PC-9 (cell line): ENCODE results near the gene OR8B12. TPM values are rescaled to one million over a fixed set of nuclear protein-coding genes. Genes with fewer than 3 reads are reported as not detected.

Source experiments
- BruUV-seq: library from RNA; stranded (reverse); fragments of 400-500 nt; replicated peaks from 2 replicates; lab custom pipeline; 2021; lab: Mats Ljungman, UMichigan
- CTCF ChIA-PET: fragments of 300-600 bp; sonication (Branson Sonifier 250); formaldehyde crosslinking; loops from one replicate; lab custom pipeline; 2022; ENCODE audit warnings: antibody characterized with exemption; lab: Charles Lee
- POLR2A ChIA-PET: fragments of 300-600 bp; sonication (Branson Sonifier 250); formaldehyde crosslinking; loops from one replicate; lab custom pipeline; 2022; ENCODE audit warnings: antibody characterized with exemption; ENCODE audit not compliant: unreplicated experiment; lab: Charles Lee
- DNase-seq, 2 experiments: peaks; one replicate each; pipeline versions ENCODE4 v3.0.0 to v3.0.0-alpha.2; 2015 to 2022; ENCODE audit warnings: mixed read lengths in 1 of 2
- H2AFZ ChIP-seq: fragments of 200-600 bp; sonication (generic); 2 replicates; pipeline ENCODE4 v1.8.1; 2017; ENCODE audit warnings: antibody characterized with exemption
- H3F3A ChIP-seq: fragments of 200-600 bp; sonication (generic); 2 replicates; pipeline ENCODE4 v1.8.1; 2017; ENCODE audit warnings: antibody characterized with exemption, mild to moderate bottlenecking, low read depth; ENCODE audit not compliant: insufficient read depth
- H3K27ac ChIP-seq: fragments of 200-600 bp; sonication (generic); 2 replicates; pipeline ENCODE4 v1.6.1; 2016; ENCODE audit warnings: mixed run types
- H3K27me3 ChIP-seq: fragments of 200-600 bp; sonication (generic); 2 replicates; pipeline ENCODE4 v1.6.1; 2016; ENCODE audit warnings: low read depth, mixed run types; ENCODE audit not compliant: insufficient read depth
- H3K36me3 ChIP-seq: fragments of 200-600 bp; sonication (generic); 2 replicates; pipeline ENCODE4 v1.6.1; 2016; ENCODE audit warnings: low read depth, mixed run types
- H3K4me1 ChIP-seq: fragments of 200-600 bp; sonication (generic); replicated peaks from 2 replicates; pipeline ENCODE4 v1.6.1; 2016; ENCODE audit warnings: mixed run types; ENCODE audit not compliant: insufficient read depth
- H3K4me2 ChIP-seq: fragments of 200-600 bp; sonication (generic); 2 replicates; pipeline ENCODE4 v1.6.1; 2017; ENCODE audit warnings: mixed run types
- H3K4me3 ChIP-seq: fragments of 200-600 bp; sonication (generic); 2 replicates; pipeline ENCODE4 v1.6.1; 2016; ENCODE audit warnings: mixed run types
- H3K79me2 ChIP-seq: fragments of 200-600 bp; sonication (generic); 2 replicates; pipeline ENCODE4 v1.6.1; 2017; ENCODE audit warnings: low read depth, mixed run types
- H3K9me2 ChIP-seq: fragments of 200-600 bp; sonication (generic); 2 replicates; pipeline ENCODE4 v1.8.1; 2017; ENCODE audit warnings: mild to moderate bottlenecking; ENCODE audit not compliant: insufficient read depth
- H3K9me3 ChIP-seq: fragments of 200-600 bp; sonication (generic); 2 replicates; pipeline ENCODE4 v1.8.1; 2016; ENCODE audit warnings: low read depth; ENCODE audit not compliant: insufficient read depth
- H4K20me1 ChIP-seq: fragments of 200-600 bp; sonication (generic); 2 replicates; pipeline ENCODE4 v1.8.1; 2017; ENCODE audit not compliant: insufficient read depth
- EZH2 ChIP-seq: fragments of 200-600 bp; sonication (generic); IDR thresholded peaks from 2 replicates; pipeline ENCODE4 v1.8.0; 2017; ENCODE audit warnings: antibody characterized with exemption, low read depth
- intact Hi-C: fragments of 100-400 bp; cut with micrococcal nuclease; formaldehyde crosslinking; loops from one replicate; pipeline ENCODE4 v1.10.0; 2022; ENCODE audit not compliant: unreplicated experiment
- total RNA-seq: library from RNA; stranded (reverse); gene quantifications from 2 replicates; pipeline ENCODE4 v1.2.3, GENCODE V29; 2021
- TF ChIP-seq, protein P1 (sequence below): fragments of 200-600 bp; sonication (generic); conservative IDR thresholded peaks from 2 replicates; pipeline ENCODE4 v1.6.1; 2017; ENCODE audit warnings: mixed run types, antibody characterized with exemption, mild to moderate bottlenecking, moderate library complexity

Gene OR8B12
- total RNA-seq, 1 experiment from 2014 or later = not detected

DNA sequence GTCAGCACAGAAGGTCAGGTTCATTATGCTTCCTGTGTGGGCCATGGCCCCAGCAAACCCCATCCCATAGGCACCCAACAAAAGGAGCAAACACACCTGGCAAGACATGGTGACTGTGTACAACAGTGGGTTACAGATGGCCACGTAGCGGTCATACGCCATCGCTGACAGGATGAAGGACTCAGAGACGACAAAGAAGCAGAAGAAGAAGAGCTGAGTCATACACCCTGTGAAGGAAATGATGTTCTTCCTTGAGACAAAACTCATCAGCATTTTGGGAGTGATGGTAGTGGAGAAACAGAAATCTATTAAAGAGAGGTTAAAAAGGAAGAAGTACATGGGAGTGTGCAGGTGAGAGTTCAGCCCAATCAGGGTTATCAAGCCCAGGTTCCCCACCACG lies 309 bp downstream of the OR8B12 start:
- BruUV-seq = no TSS peak
- CTCF ChIA-PET = no interaction called here

DNA sequence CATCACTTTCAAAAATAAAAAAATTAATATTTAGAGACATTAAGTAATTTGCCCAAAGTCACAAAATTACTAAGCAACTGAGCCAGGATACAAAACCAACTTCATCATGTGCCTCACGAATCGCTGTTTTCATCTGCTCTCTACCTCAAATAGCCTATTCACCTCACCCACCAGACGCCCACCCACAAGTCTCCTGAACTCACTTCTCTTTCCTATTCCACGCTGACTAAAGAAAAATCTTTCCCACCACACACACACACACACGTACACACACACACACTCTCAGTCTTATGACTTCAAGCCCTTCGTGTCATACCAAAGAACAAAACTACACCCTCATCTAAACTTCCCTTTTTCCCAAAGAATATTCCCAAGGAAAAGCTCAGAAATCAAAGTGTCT lies 2.2 kb downstream of the OR8B12 start:
- TF ChIP-seq, protein P1, sequence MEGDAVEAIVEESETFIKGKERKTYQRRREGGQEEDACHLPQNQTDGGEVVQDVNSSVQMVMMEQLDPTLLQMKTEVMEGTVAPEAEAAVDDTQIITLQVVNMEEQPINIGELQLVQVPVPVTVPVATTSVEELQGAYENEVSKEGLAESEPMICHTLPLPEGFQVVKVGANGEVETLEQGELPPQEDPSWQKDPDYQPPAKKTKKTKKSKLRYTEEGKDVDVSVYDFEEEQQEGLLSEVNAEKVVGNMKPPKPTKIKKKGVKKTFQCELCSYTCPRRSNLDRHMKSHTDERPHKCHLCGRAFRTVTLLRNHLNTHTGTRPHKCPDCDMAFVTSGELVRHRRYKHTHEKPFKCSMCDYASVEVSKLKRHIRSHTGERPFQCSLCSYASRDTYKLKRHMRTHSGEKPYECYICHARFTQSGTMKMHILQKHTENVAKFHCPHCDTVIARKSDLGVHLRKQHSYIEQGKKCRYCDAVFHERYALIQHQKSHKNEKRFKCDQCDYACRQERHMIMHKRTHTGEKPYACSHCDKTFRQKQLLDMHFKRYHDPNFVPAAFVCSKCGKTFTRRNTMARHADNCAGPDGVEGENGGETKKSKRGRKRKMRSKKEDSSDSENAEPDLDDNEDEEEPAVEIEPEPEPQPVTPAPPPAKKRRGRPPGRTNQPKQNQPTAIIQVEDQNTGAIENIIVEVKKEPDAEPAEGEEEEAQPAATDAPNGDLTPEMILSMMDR = no peak
- TF ChIP-seq EZH2 = no peak
- H3K9me2 ChIP-seq = no peaks in the 10 kb centered on the region
- H3K27ac ChIP-seq = no peak overlapping the region
- no TSS peak for BruUV-seq
- no peaks in the 10 kb centered on the region for H3K79me2 ChIP-seq
- intact Hi-C loops = no loop called here
- POLR2A ChIA-PET = no interaction called here
- CTCF ChIA-PET = no interaction called here
- no peak overlapping the region for H3K4me2 ChIP-seq
- no peaks in the 10 kb centered on the region for H3K36me3 ChIP-seq
- DNase-seq = no peak
- H3F3A ChIP-seq = no peaks in the 10 kb centered on the region
- H4K20me1 ChIP-seq = no peaks in the 10 kb centered on the region
- peaks cover 6% of the 10 kb centered on the region; the same call in 1 of the 2 replicates for H3K27me3 ChIP-seq
- no peak overlapping the region for H3K4me3 ChIP-seq
- no peak overlapping the region for H2AFZ ChIP-seq
- H3K4me1 ChIP-seq = peaks cover 7% of the 10 kb centered on the region; the same call in 1 of the 2 replicates
- no peaks in the 10 kb centered on the region for H3K9me3 ChIP-seq

More for the DNA sequence above, 309 bp downstream of the OR8B12 start:
- Histone ChIP-seq H3K4me1 (peaks cover 1% of the 10 kb centered on the region; the same call in 1 of the 2 replicates), H3K36me3 (no peaks in the 10 kb centered on the region), H4K20me1 (no peaks in the 10 kb centered on the region), H3K4me3 (no peak overlapping the region), H3K79me2 (no peaks in the 10 kb centered on the region), H3K9me3 (no peaks in the 10 kb centered on the region), H2AFZ (0 out of 2 replicates have a peak overlapping the region, but pooled peaks have one; percentile 4), H3K27me3 (peaks cover 6% of the 10 kb centered on the region; the same call in 1 of the 2 replicates), H3K9me2 (no peaks in the 10 kb centered on the region), H3F3A (no peaks in the 10 kb centered on the region), H3K27ac (no peak overlapping the region), H3K4me2 (no peak overlapping the region)
- DNase-seq = no peak
- no peak for TF ChIP-seq EZH2
- TF ChIP-seq, protein P1 = no peak
- intact Hi-C loops = no loop called here
- POLR2A ChIA-PET = no interaction called here

GRCh38 chr11:124538019-124538418 lies 5.4 kb downstream of the OR8B12 start:
- Histone ChIP-seq H3K4me3 (no peak overlapping the region), H3F3A (no peaks in the 10 kb centered on the region), H3K79me2 (no peaks in the 10 kb centered on the region), H3K4me1 (peaks cover 7% of the 10 kb centered on the region; the same call in 1 of the 2 replicates), H2AFZ (no peak overlapping the region), H3K36me3 (no peaks in the 10 kb centered on the region), H3K4me2 (peak overlapping the region; percentile 13; the same call in 1 of the 2 replicates), H3K27ac (no peak overlapping the region), H3K9me3 (no peaks in the 10 kb centered on the region), H3K9me2 (no peaks in the 10 kb centered on the region), H4K20me1 (no peaks in the 10 kb centered on the region), H3K27me3 (no peaks in the 10 kb centered on the region)
- DNase-seq = peak in 1 of 2 experiments; percentile 42
- ChIA-PET POLR2A (no interaction called here), CTCF (no interaction called here)
- TF ChIP-seq, protein P1 = no peak
- no peak for TF ChIP-seq EZH2
- intact Hi-C loops = no loop called here
- BruUV-seq = no TSS peak
